ENCODE data around the gene OXTR. TPM values are rescaled to one million over a fixed set of nuclear protein-coding genes. Genes with fewer than 3 reads are reported as not detected.

The OXTR gene
- polyA plus RNA-seq, 1 donor (not counting 4 experiments of a cell fraction or from before 2014, with no cell fraction given) = 0.16 TPM

DNA sequence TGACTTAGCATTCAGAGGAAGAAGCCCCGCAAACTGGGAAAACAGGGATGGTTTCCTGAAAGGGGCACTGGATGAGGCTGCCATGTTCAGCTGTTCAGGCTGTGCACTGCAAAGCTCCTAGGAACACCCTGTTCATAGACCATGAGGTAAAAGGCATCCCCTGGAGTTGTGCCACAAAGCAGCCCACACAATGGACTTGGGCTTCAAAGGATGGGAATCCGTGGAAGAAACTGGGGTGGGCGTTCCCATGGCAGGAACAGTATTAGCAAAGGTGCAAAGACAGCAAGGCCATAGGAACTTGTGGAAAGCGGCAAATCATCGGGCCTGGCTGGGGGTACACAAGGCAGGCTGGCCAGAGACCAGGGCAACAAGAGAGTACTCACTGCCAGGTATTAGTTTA is 8.9 kb downstream of the OXTR start:
- DNase-seq (ENCODE audit: low read depth, low spot score) = no peak
- H3K4me2 ChIP-seq (ENCODE audit: control insufficient read depth, extremely low read depth, insufficient read depth, low read depth, low read length) = no peak overlapping the region
- no peak overlapping the region for H3K9ac ChIP-seq (ENCODE audit: control insufficient read depth, extremely low read depth, insufficient read depth, low read length)
- H4K20me1 ChIP-seq (ENCODE audit: control insufficient read depth, extremely low read depth, insufficient read depth, low read length) = no peaks in the 10 kb centered on the region
- H3K36me3 ChIP-seq (ENCODE audit: control insufficient read depth in 2 of 2, extremely low read depth in 1 of 2, insufficient read depth in 2 of 2, low read length in 2 of 2) = no peaks in the 10 kb centered on the region
- dilution Hi-C loops (cut with MboI; ENCODE audit: extremely low pct_ligation_motif_present, low sequenced_read_pairs) = no loop called here
- FAIRE-seq = no peak
- H3K79me2 ChIP-seq (ENCODE audit: control insufficient read depth, insufficient read depth, low read length) = no peaks in the 10 kb centered on the region
- no peaks in the 10 kb centered on the region for H3K27me3 ChIP-seq (ENCODE audit: control insufficient read depth, extremely low read depth, insufficient read depth, low read length)
- H3K9me3 ChIP-seq (ENCODE audit: control insufficient read depth, low read depth, low read length) = no peaks in the 10 kb centered on the region
- no peaks in the 10 kb centered on the region for H3K4me1 ChIP-seq (ENCODE audit: control insufficient read depth, extremely low read depth, insufficient read depth, low read length)
- H2AFZ ChIP-seq (ENCODE audit: control insufficient read depth, low read length) = no peak overlapping the region
- H3K27ac ChIP-seq (ENCODE audit: control insufficient read depth, insufficient read depth, low read length) = no peak overlapping the region
- no peaks in the 10 kb centered on the region for H3K9me1 ChIP-seq (ENCODE audit: control insufficient read depth, extremely low read depth, insufficient read depth, low read length)
- TF ChIP-seq CTCF (optimal IDR thresholded peaks at IDR 0.05 in 1 of 3, IDR thresholded peaks at IDR 0.05 in 1 of 3, conservative IDR thresholded peaks at IDR 0.05 in 1 of 3; ENCODE audit: extremely low read depth in 1 of 3, insufficient read depth in 2 of 3, low read length in 3 of 3) (no peak), EZH2 (IDR thresholded peaks at IDR 0.05; ENCODE audit: low read length) (no peak)
- H3K4me3 ChIP-seq (ENCODE audit: control insufficient read depth in 2 of 3, extremely low read depth in 1 of 3, insufficient read depth in 2 of 3, low read depth in 1 of 3, low read length in 3 of 3) = no peak overlapping the region

GRCh38 chr3:8760091-8760490 is 9.3 kb downstream of the OXTR start:
- H3K4me2 ChIP-seq (ENCODE audit: control insufficient read depth, extremely low read depth, insufficient read depth, low read depth, low read length) = no peak overlapping the region
- TF ChIP-seq EZH2 (IDR thresholded peaks at IDR 0.05; ENCODE audit: low read length) (no peak), CTCF (optimal IDR thresholded peaks at IDR 0.05 in 1 of 3, IDR thresholded peaks at IDR 0.05 in 1 of 3, conservative IDR thresholded peaks at IDR 0.05 in 1 of 3; ENCODE audit: extremely low read depth in 1 of 3, insufficient read depth in 2 of 3, low read length in 3 of 3) (no peak)
- no peak overlapping the region for H3K27ac ChIP-seq (ENCODE audit: control insufficient read depth, insufficient read depth, low read length)
- no peaks in the 10 kb centered on the region for H3K36me3 ChIP-seq (ENCODE audit: control insufficient read depth in 2 of 2, extremely low read depth in 1 of 2, insufficient read depth in 2 of 2, low read length in 2 of 2)
- H3K9me3 ChIP-seq (ENCODE audit: control insufficient read depth, low read depth, low read length) = no peaks in the 10 kb centered on the region
- FAIRE-seq (no peak), DNase-seq (ENCODE audit: low read depth, low spot score) (no peak)
- no peaks in the 10 kb centered on the region for H3K4me1 ChIP-seq (ENCODE audit: control insufficient read depth, extremely low read depth, insufficient read depth, low read length)
- H4K20me1 ChIP-seq (ENCODE audit: control insufficient read depth, extremely low read depth, insufficient read depth, low read length) = no peaks in the 10 kb centered on the region
- no peak overlapping the region for H3K9ac ChIP-seq (ENCODE audit: control insufficient read depth, extremely low read depth, insufficient read depth, low read length)
- H2AFZ ChIP-seq (ENCODE audit: control insufficient read depth, low read length) = no peak overlapping the region
- no peaks in the 10 kb centered on the region for H3K9me1 ChIP-seq (ENCODE audit: control insufficient read depth, extremely low read depth, insufficient read depth, low read length)
- H3K27me3 ChIP-seq (ENCODE audit: control insufficient read depth, extremely low read depth, insufficient read depth, low read length) = no peaks in the 10 kb centered on the region
- no peaks in the 10 kb centered on the region for H3K79me2 ChIP-seq (ENCODE audit: control insufficient read depth, insufficient read depth, low read length)
- no peak overlapping the region for H3K4me3 ChIP-seq (ENCODE audit: control insufficient read depth in 2 of 3, extremely low read depth in 1 of 3, insufficient read depth in 2 of 3, low read depth in 1 of 3, low read length in 3 of 3)
- dilution Hi-C loops (cut with MboI; ENCODE audit: extremely low pct_ligation_motif_present, low sequenced_read_pairs) = no loop called here
